RPMI8226 (cell line): ENCODE data around the gene AMN1.

Source experiments
- DNase-seq: peaks from one replicate; pipeline ENCODE4 v3.0.0-alpha.2; 2015

Gene AMN1

DNA sequence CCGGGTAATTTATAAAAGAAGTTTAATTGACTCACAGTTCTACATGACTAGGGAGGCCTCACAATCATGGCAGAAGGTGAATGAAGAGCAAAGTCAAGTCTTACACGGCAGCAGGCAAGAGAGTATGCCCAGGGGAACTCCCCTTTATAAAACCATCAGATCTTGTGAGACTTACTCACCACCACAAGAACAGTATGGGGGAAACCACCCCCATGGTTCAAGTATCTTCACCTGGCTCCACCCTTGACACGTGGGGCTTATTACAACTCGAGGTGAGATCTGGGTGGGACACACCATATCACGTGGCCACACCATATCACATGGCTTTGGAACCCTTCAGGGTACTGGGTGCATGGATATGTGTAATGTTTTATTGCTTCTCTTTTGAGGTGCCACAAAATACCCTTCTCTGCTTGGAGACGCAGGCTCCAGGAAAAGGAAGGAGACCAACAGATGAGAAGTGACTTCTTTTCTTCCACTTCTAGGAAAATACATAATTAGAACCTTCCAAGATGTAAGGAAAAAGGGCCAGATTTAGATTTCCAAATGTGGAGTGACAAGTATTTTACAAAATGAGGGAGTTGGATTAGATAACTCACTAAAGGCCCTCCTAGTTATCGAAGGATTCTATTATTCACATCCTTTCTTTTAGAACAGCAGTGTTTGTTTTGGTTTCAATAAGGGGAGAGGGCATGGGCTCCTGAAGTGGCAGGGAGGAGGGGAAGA is 102.4 kb downstream of the AMN1 start:
- no peak for DNase-seq

DNA sequence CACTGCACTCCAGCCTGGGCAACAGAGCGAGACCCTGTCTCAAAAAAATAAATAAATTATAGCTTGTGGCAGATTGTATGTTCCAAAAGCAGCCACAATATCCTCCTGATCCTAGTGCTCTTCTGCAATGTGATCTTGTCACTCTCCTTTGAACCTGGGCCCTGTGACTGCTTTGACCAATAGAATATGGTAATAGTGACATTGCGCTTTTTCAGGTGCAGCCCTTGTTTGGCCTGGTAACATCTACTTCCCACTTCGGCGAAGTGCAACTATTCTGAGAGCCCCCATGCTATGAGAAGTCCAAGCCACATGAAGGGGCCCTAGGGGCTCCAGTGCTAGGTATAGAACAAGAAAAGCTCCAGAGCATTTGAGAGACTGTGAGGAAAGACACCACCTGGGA is 106.8 kb downstream of the AMN1 start:
- no peak for DNase-seq
